Right hindlimb (tissue), 1 donor: ENCODE measurements around the gene CDC20.
"Not testable (repeated sequence)": the region's sequence is repeated elsewhere in the genome, so short reads cannot be mapped to it uniquely, and the experiment has no call there.

ENCODE experiments used
- DNase-seq: peaks from one replicate; pipeline ENCODE4 v3.0.0-alpha.2; 2018

The CDC20 gene

GRCh38 chr1:43358121-43358745 lies 548 bp upstream of the CDC20 start:
- no peak for DNase-seq

- DNase-seq, result no peak
Observed at GRCh38 chr1:43359696-43360095, 915 bp downstream of the CDC20 start.

GRCh38 chr1:43360616-43361015 lies 1.8 kb downstream of the CDC20 start:
- no peak for DNase-seq

GRCh38 chr1:43363283-43363934 lies 4.6 kb downstream of the CDC20 start:
- DNase-seq, result no peak

- no peak for DNase-seq
Observed at GRCh38 chr1:43363935-43364525, 5.2 kb downstream of the CDC20 start.

- DNase-seq, result no peak
Observed at GRCh38 chr1:43365678-43366077, 6.9 kb downstream of the CDC20 start.

GRCh38 chr1:43366179-43366578 lies 7.4 kb downstream of the CDC20 start:
- DNase-seq, result no peak

GRCh38 chr1:43366601-43367025 lies 7.8 kb downstream of the CDC20 start:
- no peak for DNase-seq

GRCh38 chr1:43367026-43367903 lies 8.5 kb downstream of the CDC20 start:
- peak; percentile 37 for DNase-seq

GRCh38 chr1:43367904-43368645 lies 9.3 kb downstream of the CDC20 start, which contains the start of gene ELOVL1:
ELOVL1 (minus strand) TSS chr1:43368011; CDS start chr1:43365609, 2,402 bp downstream.
- peak; percentile 93 for DNase-seq

GRCh38 chr1:43368646-43369020 lies 9.9 kb downstream of the CDC20 start:
- no peak for DNase-seq

GRCh38 chr1:43369779-43370178 lies 11.0 kb downstream of the CDC20 start:
- not testable (repeated sequence) for DNase-seq

- no peak for DNase-seq
Observed at GRCh38 chr1:43370564-43370963, 11.8 kb downstream of the CDC20 start.

- DNase-seq, result no peak
Observed at GRCh38 chr1:43372172-43372571, 13.4 kb downstream of the CDC20 start.

GRCh38 chr1:43373066-43373940 lies 14.5 kb downstream of the CDC20 start:
- DNase-seq, result no peak

GRCh38 chr1:43376723-43377235 lies 18.0 kb downstream of the CDC20 start:
- no peak for DNase-seq

- DNase-seq, result no peak
Observed at GRCh38 chr1:43377831-43378230, 19.1 kb downstream of the CDC20 start.

GRCh38 chr1:43379476-43379875 lies 20.7 kb downstream of the CDC20 start:
- no peak for DNase-seq

GRCh38 chr1:43381612-43382011 lies 22.8 kb downstream of the CDC20 start:
- DNase-seq, result no peak

- DNase-seq, result no peak
Observed at GRCh38 chr1:43382027-43382779, 23.4 kb downstream of the CDC20 start.
